ENCODE results near the gene ARHGEF40. TPM values are rescaled to one million over a fixed set of nuclear protein-coding genes. Genes with fewer than 3 reads are reported as not detected.

Gene ARHGEF40
- total and polyA plus RNA-seq, 4 donors = 37.9 to 98.9 (median 77.1) TPM

DNA sequence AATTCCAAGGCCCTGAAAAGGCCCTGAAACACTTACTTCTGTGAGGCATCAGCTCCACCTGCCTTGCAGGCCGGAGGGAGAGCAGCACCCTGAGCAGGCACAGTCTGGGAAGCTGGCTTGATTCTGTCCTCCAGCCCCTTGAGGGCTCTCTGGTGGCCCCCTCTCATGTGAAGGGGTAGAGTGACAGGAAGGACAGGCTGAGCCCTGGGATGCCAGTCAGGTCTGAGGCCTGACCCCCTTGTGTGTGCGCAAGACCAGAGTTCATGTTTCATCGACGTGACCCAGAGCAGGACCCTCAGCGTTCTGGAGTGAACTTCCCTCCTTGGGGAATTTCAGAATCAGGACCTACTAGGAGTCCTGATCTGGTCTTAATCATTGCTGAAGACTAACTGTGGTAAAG is 11.2 kb upstream of the ARHGEF40 start:
- no peak overlapping the region for H3K4me3 ChIP-seq (ENCODE audit: low read depth, low read length)

DNA sequence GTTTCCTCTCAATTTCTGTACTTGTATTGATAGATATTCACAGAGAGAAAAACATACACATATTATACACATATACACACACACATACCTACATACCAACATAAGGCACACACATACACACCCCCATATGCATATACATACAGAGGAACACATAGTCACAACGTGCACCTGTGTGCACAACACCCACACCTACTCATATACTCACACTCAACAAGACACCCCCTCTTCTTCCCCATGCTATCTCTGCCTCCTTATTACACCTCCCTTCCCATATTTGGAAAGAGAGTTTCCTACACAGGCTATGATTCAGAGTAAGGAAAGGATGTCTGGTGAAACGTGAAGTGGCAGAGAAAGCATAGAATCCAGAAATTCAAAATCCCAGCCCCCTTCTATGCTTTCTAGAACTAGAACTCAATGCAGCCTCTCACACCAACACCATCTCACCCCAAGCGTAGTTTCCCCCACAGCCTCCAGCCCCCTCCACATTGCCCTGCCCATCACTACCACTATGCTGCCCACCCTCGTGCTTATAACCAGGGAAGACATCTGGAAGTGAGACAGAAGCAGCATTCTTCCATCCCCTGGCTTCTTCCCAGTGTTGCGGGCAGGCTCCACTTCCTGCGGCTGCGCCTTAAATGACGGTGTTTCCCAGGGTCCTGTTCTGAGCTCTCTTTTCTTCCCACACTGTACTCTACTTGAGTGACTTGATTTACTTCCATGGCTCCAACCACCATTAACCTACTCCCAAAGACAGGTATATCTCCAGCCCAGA is 10.1 kb upstream of the ARHGEF40 start:
- 60% methylated on average over 6 of the region's 8 CpGs for WGBS (ENCODE audit: insufficient coverage)
- H3K27ac ChIP-seq (ENCODE audit: low read depth, low read length) = no peak overlapping the region

More for the DNA sequence above, 11.2 kb upstream of the ARHGEF40 start:
- WGBS (ENCODE audit: insufficient coverage) = 83% methylated on average over 5 of the region's 5 CpGs
- H3K27ac ChIP-seq (ENCODE audit: low read depth, low read length) = no peak overlapping the region
- peaks cover 7% of the 10 kb centered on the region for H3K4me1 ChIP-seq (ENCODE audit: control insufficient read depth, insufficient read depth, low read length)
- H3K9me3 ChIP-seq (ENCODE audit: control insufficient read depth, insufficient read depth, low read length) = no peaks in the 10 kb centered on the region
- no peak for DNase-seq (ENCODE audit: low read depth in 4 of 6, low spot score in 6 of 6)
- no peaks in the 10 kb centered on the region for H3K36me3 ChIP-seq (ENCODE audit: control insufficient read depth, insufficient read depth, low read length)
- H3K27me3 ChIP-seq (ENCODE audit: control insufficient read depth, insufficient read depth, low read length) = no peaks in the 10 kb centered on the region

DNA sequence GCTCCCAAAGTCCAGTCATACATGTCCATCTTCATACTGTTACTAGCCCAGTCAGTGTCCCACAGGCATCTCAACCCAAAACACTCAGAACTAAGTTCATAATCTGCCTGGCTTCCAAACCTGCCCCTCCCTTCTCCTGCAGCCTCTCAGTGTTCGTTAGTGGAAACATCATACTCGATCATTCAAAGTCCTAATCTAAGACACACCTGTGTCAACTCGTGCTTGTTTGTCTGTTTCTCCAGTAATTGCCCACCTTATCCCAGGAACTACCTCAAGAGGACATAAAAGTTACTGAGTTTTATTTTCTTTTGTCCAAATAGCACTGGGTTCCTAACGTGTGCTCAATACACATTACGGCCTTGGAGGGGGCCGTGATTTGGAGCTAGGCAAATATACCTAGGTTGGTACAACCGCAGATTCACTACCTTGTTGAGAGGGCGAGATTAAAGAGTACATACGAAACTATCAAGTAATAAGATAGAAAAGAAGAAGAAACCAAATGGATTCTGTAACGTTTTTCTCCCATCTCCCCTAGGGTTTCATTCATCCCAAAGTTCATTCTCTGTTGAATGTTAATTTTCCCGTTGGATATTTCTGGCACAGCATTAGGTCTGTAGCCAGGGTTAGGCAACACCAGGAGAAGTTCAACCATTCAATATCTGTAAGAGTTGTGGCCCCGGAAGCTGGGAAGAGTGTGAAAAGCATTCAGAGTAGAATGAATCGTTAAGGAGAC is 9.3 kb upstream of the ARHGEF40 start:
- Histone ChIP-seq H3K9me3 (ENCODE audit: control insufficient read depth, insufficient read depth, low read length) (no peaks in the 10 kb centered on the region), H3K36me3 (ENCODE audit: control insufficient read depth, insufficient read depth, low read length) (no peaks in the 10 kb centered on the region), H3K4me3 (ENCODE audit: low read depth, low read length) (no peak overlapping the region), H3K27me3 (ENCODE audit: control insufficient read depth, insufficient read depth, low read length) (no peaks in the 10 kb centered on the region), H3K4me1 (ENCODE audit: control insufficient read depth, insufficient read depth, low read length) (peaks cover 7% of the 10 kb centered on the region), H3K27ac (ENCODE audit: low read depth, low read length) (no peak overlapping the region)
- DNase-seq (ENCODE audit: low read depth in 4 of 6, low spot score in 6 of 6) = no peak
- WGBS (ENCODE audit: insufficient coverage) = 75% methylated on average over 9 of the region's 13 CpGs

More for the DNA sequence above, 10.1 kb upstream of the ARHGEF40 start:
- Histone ChIP-seq H3K36me3 (ENCODE audit: control insufficient read depth, insufficient read depth, low read length) (no peaks in the 10 kb centered on the region), H3K4me3 (ENCODE audit: low read depth, low read length) (no peak overlapping the region), H3K9me3 (ENCODE audit: control insufficient read depth, insufficient read depth, low read length) (no peaks in the 10 kb centered on the region), H3K27me3 (ENCODE audit: control insufficient read depth, insufficient read depth, low read length) (no peaks in the 10 kb centered on the region), H3K4me1 (ENCODE audit: control insufficient read depth, insufficient read depth, low read length) (peaks cover 7% of the 10 kb centered on the region)
- DNase-seq (ENCODE audit: low read depth in 4 of 6, low spot score in 6 of 6) = peak in 3 of 6 donors; percentile 19 to 64 (median 32)

- no peaks in the 10 kb centered on the region for H3K36me3 ChIP-seq (ENCODE audit: control insufficient read depth, insufficient read depth, low read length)
- H3K27ac ChIP-seq (ENCODE audit: low read depth, low read length) = no peak overlapping the region
- no peaks in the 10 kb centered on the region for H3K9me3 ChIP-seq (ENCODE audit: control insufficient read depth, insufficient read depth, low read length)
- H3K27me3 ChIP-seq (ENCODE audit: control insufficient read depth, insufficient read depth, low read length) = no peaks in the 10 kb centered on the region
- no peak overlapping the region for H3K4me3 ChIP-seq (ENCODE audit: low read depth, low read length)
- 67% methylated on average over 3 of the region's 3 CpGs for WGBS (ENCODE audit: insufficient coverage)
- H3K4me1 ChIP-seq (ENCODE audit: control insufficient read depth, insufficient read depth, low read length) = peaks cover 7% of the 10 kb centered on the region
- no peak for DNase-seq (ENCODE audit: low read depth in 4 of 6, low spot score in 6 of 6)
Observed at GRCh38 chr14:21061347-21061668, 8.8 kb upstream of the ARHGEF40 start.

- Histone ChIP-seq H3K9me3 (ENCODE audit: control insufficient read depth, insufficient read depth, low read length) (no peaks in the 10 kb centered on the region), H3K36me3 (ENCODE audit: control insufficient read depth, insufficient read depth, low read length) (no peaks in the 10 kb centered on the region), H3K4me3 (ENCODE audit: low read depth, low read length) (no peak overlapping the region), H3K27me3 (ENCODE audit: control insufficient read depth, insufficient read depth, low read length) (no peaks in the 10 kb centered on the region), H3K4me1 (ENCODE audit: control insufficient read depth, insufficient read depth, low read length) (peaks cover 4% of the 10 kb centered on the region), H3K27ac (ENCODE audit: low read depth, low read length) (no peak overlapping the region)
- no peak for DNase-seq (ENCODE audit: low read depth in 4 of 6, low spot score in 6 of 6)
- WGBS (ENCODE audit: insufficient coverage) = 71% methylated on average over 3 of the region's 3 CpGs
Observed at GRCh38 chr14:21063479-21063878, 6.6 kb upstream of the ARHGEF40 start.

DNA sequence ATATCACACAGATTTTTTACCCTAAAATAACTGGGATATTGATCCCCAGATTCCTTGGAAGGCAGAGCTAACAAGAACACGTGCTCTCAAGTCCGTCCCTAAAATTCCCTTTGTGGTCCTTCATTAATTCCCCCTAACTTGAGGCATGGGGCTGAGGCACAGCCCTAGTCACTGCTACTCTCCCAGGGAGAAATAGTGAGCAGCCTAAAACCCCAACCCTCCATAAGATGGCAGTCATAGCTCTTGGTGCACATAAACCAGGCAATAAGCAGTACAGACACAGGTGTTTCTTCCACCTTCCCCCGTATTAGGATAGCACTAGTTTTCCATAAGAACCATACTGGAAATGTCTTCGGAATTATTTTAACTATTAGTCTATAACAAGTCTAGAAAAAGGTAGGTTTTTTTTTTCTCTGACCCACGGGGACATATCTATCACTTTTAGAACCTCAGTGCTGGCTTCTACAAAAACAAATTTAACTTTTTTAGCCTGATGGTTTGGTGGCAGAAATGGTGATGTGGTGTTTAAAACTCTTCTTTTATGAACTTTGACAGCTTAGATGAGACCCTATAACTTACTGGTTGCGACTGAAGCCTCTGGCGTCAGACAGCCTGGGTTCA is 3.1 kb upstream of the ARHGEF40 start:
- H3K27me3 ChIP-seq (ENCODE audit: control insufficient read depth, insufficient read depth, low read length) = no peaks in the 10 kb centered on the region
- H3K4me3 ChIP-seq (ENCODE audit: low read depth, low read length) = no peak overlapping the region
- DNase-seq (ENCODE audit: low read depth in 4 of 6, low spot score in 6 of 6) = no peak
- H3K9me3 ChIP-seq (ENCODE audit: control insufficient read depth, insufficient read depth, low read length) = no peaks in the 10 kb centered on the region
- 83% methylated on average over 2 of the region's 7 CpGs for WGBS (ENCODE audit: insufficient coverage)
- no peak overlapping the region for H3K27ac ChIP-seq (ENCODE audit: low read depth, low read length)
- H3K36me3 ChIP-seq (ENCODE audit: control insufficient read depth, insufficient read depth, low read length) = no peaks in the 10 kb centered on the region
- peaks cover 31% of the 10 kb centered on the region for H3K4me1 ChIP-seq (ENCODE audit: control insufficient read depth, insufficient read depth, low read length)

DNA sequence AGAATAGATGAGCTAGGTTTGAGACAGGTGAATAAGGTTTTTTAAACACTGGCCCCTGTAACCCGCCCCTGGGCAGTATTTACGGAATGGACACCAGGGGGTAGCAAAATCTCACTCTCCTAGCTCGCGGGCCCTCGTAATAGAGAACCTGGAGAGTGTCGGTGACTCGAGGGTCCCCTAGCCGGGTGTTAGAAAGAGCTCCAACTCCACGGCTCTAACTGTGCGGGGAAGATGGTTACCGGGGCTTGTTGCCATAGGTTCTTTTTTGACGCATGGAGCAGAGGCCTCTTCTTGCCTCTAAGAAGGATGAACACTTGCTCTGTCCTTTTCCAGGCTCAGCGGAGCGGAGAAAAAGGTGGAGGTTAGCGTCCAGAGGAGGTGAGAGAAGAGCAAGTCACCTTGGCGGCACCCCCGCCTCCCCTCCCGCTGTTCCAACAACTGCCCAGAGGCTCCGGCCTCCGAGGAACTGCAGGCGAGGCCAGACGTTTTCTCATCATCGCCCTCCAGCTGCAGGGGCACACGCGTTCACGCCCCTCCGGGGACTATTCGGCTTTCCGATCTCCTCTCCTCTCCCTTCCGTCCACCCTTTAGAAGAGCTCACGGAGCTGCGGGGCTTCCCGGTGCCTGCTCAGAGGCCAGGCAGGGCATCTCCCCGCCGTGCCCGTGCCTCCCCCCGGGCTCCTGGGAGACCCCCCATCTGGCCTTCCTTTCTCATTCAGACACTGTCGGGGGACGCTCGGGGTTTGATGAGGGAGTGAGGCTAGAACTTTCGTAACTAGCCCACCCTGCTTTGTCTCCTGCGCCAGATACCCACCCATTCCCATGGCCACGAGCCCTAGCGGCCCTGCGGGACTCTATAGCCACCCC is 1.4 kb upstream of the ARHGEF40 start:
- Histone ChIP-seq H3K27me3 (ENCODE audit: control insufficient read depth, insufficient read depth, low read length) (no peaks in the 10 kb centered on the region), H3K27ac (ENCODE audit: low read depth, low read length) (peak overlapping the region; percentile 98), H3K4me1 (ENCODE audit: control insufficient read depth, insufficient read depth, low read length) (peaks cover 44% of the 10 kb centered on the region), H3K36me3 (ENCODE audit: control insufficient read depth, insufficient read depth, low read length) (peaks cover 13% of the 10 kb centered on the region), H3K9me3 (ENCODE audit: control insufficient read depth, insufficient read depth, low read length) (no peaks in the 10 kb centered on the region), H3K4me3 (ENCODE audit: low read depth, low read length) (peak overlapping the region; percentile 75)
- DNase-seq (ENCODE audit: low read depth in 4 of 6, low spot score in 6 of 6) = peak in 4 of 6 donors; percentile 49 to 90 (median 68)
- 1% methylated on average over 41 of the region's 45 CpGs for WGBS (ENCODE audit: insufficient coverage)

DNA sequence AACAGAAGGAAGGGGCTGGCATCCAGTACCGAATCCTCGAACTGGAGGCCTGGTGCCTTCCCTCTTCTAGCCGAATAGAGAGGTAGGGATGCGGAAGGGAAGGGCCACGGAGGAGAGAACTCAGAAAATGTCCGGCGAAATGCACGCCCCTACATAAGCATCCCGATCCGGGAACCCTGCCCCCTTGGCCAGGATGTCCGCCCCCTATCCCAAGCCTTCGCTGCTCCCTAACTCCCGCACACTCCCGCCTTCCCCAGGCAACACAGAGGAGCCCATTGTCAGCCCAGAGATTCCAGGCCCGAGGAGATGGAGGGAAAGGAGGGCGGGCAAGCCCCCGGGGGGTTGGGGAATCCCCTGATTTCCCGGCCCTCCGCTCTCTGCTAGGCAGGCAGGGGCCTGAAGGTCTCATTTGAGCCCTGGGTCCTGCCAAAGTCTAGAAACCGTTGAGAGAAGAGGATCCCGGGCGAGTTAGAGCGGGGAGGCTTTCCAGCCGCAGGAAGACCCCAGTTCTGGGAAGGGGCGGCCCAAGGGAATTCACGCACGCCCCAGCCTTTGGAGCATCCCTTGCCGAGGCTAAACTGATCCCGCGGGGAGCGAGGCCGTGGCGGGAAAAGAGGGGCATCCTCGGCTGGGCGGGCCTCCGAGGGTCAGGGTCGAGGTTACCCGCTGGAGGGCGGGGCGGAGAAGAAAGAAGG is 569 bp upstream of the ARHGEF40 start:
- Histone ChIP-seq H3K4me1 (ENCODE audit: control insufficient read depth, insufficient read depth, low read length) (peaks cover 51% of the 10 kb centered on the region), H3K9me3 (ENCODE audit: control insufficient read depth, insufficient read depth, low read length) (no peaks in the 10 kb centered on the region), H3K4me3 (ENCODE audit: low read depth, low read length) (peak overlapping the region; percentile 75), H3K36me3 (ENCODE audit: control insufficient read depth, insufficient read depth, low read length) (peaks cover 21% of the 10 kb centered on the region), H3K27me3 (ENCODE audit: control insufficient read depth, insufficient read depth, low read length) (no peaks in the 10 kb centered on the region), H3K27ac (ENCODE audit: low read depth, low read length) (peak overlapping the region; percentile 98)
- DNase-seq (ENCODE audit: low read depth in 4 of 6, low spot score in 6 of 6) = peak in 5 of 6 donors; percentile 52 to 91 (median 65)
- under 1% methylated on average over 33 of the region's 40 CpGs for WGBS (ENCODE audit: insufficient coverage)

Data from spinal cord (tissue), 10 donors.